ENCODE data around the gene GALR3. TPM values are rescaled to one million over a fixed set of nuclear protein-coding genes. Genes with fewer than 3 reads are reported as not detected.

The GALR3 gene
- total and polyA plus RNA-seq, 2 of the 4 experiments (the other 2 are of a cell fraction), result not detected

DNA sequence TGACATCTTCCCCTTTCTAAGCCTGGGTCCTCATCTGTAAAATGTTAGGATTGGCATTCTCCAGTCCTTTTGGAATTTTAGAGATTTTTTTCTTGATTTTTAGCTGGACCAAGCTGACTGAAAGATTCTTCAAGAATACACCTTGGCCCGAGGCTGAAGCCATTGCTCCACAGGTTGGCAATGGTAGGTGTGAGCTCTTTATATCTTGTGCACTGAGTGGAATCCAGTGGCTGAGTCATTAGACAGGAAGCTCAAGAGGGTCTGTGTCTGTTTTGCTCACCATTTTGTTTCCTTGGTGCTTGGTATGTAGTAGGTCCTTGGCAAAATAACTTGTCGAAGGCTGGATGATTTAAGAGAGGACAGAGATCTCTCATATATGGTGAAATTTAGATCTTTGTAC, 32.3 kb downstream of the GALR3 start:
- Histone ChIP-seq H3K14ac (replicated peaks; ENCODE audit: low read depth, low read length) (no peak overlapping the region), H3K18ac (ENCODE audit: low read depth, low read length) (no peak overlapping the region), H3K23ac (ENCODE audit: low read depth, low read length) (no peak overlapping the region), H2BK20ac (ENCODE audit: low read depth, low read length) (no peak overlapping the region), H2BK120ac (ENCODE audit: low read depth, low read length) (no peak overlapping the region), H3K4ac (ENCODE audit: low read depth, low read length) (no peak overlapping the region), H2AK5ac (ENCODE audit: low read depth, low read length) (no peak overlapping the region), H3K9me3 (ENCODE audit: control insufficient read depth, insufficient read depth, low read length) (no peaks in the 10 kb centered on the region), H3K36me3 (ENCODE audit: control insufficient read depth, insufficient read depth, low read length) (peaks cover 55% of the 10 kb centered on the region), H3K56ac (ENCODE audit: extremely low read depth, insufficient read depth, low read length) (no peak overlapping the region), H3K4me1 (ENCODE audit: control insufficient read depth, insufficient read depth, low read length) (peaks cover under 1% of the 10 kb centered on the region; the same call in 1 of the 2 replicates), H2AK9ac (replicated peaks; ENCODE audit: low read depth, low read length, poor library complexity) (no peak overlapping the region), H4K20me1 (ENCODE audit: insufficient read depth, low read length) (peaks cover 10% of the 10 kb centered on the region), H4K8ac (ENCODE audit: low read depth in 2 of 2, low read length in 2 of 2) (no peak overlapping the region), H3K9me1 (ENCODE audit: insufficient read depth, low read length) (no peaks in the 10 kb centered on the region), H2BK15ac (ENCODE audit: low read depth, low read length) (no peak overlapping the region), H3K27ac (ENCODE audit: insufficient read depth, low read length) (no peak overlapping the region), H3K4me3 (ENCODE audit: insufficient read depth, low read depth, low read length) (no peak overlapping the region), H3K9ac (ENCODE audit: low read depth, low read length) (no peak overlapping the region), H2AFZ (replicated peaks; ENCODE audit: low read length, poor library complexity) (no peak overlapping the region), H3K79me1 (ENCODE audit: low read depth in 1 of 2, low read length in 2 of 2) (peaks cover 33 to 58% of the 10 kb centered on the region in 2 experiments), H4K5ac (ENCODE audit: low read depth, low read length) (no peak overlapping the region), H4K91ac (ENCODE audit: insufficient read depth, low read depth, low read length) (no peak overlapping the region), H3K4me2 (ENCODE audit: low read depth, low read length) (no peak overlapping the region), H2BK5ac (ENCODE audit: low read depth, low read length, poor library complexity, severe bottlenecking) (no peak overlapping the region), H3K27me3 (ENCODE audit: control insufficient read depth, insufficient read depth, low read length) (no peaks in the 10 kb centered on the region)
- intact Hi-C loops (cut with micrococcal nuclease) (no loop called here), in situ Hi-C loops (cut with MboI; ENCODE audit: low sequenced_read_pairs) (no loop called here), dilution Hi-C loops (cut with HindIII; ENCODE audit: low sequenced_read_pairs, unreplicated experiment) (no loop called here)
- no CpG with 5 or more reads among the region's 2 CpGs for WGBS, 2 experiments (ENCODE audit: extremely low coverage in 2 of 2, insufficient read length in 1 of 2)
- DNase-seq, result no peak
- ChIA-PET POLR2A (ENCODE audit: unreplicated experiment) (no interaction called here), CTCF (interaction anchor here (0.9 to 1.1 kb wide), 2 partner anchors 8 to 38 kb away, joined by 3 to 4 read pairs; no protein-coding TSS in a partner anchor)
- ATAC-seq (ENCODE audit: low read depth), result no peak
- no peak for TF ChIP-seq MAZ (IDR thresholded peaks at IDR 0.05; ENCODE audit: borderline replicate concordance, low read depth, low read length)
- no peak for TF ChIP-seq MAFK (IDR thresholded peaks at IDR 0.05; ENCODE audit: low read depth, low read length)
- no peak for TF ChIP-seq SMC3 (IDR thresholded peaks at IDR 0.05; ENCODE audit: low read depth, low read length)
- TF ChIP-seq, protein P1, sequence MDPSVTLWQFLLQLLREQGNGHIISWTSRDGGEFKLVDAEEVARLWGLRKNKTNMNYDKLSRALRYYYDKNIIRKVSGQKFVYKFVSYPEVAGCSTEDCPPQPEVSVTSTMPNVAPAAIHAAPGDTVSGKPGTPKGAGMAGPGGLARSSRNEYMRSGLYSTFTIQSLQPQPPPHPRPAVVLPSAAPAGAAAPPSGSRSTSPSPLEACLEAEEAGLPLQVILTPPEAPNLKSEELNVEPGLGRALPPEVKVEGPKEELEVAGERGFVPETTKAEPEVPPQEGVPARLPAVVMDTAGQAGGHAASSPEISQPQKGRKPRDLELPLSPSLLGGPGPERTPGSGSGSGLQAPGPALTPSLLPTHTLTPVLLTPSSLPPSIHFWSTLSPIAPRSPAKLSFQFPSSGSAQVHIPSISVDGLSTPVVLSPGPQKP (IDR thresholded peaks at IDR 0.05; ENCODE audit: borderline replicate concordance, low read depth, low read length), result no peak
- TF ChIP-seq MXI1 (IDR thresholded peaks at IDR 0.05; ENCODE audit: borderline replicate concordance, low read depth, low read length), result no peak
- TF ChIP-seq BHLHE40 (IDR thresholded peaks at IDR 0.05; ENCODE audit: low read depth, low read length), result no peak
- TF ChIP-seq, protein P2, sequence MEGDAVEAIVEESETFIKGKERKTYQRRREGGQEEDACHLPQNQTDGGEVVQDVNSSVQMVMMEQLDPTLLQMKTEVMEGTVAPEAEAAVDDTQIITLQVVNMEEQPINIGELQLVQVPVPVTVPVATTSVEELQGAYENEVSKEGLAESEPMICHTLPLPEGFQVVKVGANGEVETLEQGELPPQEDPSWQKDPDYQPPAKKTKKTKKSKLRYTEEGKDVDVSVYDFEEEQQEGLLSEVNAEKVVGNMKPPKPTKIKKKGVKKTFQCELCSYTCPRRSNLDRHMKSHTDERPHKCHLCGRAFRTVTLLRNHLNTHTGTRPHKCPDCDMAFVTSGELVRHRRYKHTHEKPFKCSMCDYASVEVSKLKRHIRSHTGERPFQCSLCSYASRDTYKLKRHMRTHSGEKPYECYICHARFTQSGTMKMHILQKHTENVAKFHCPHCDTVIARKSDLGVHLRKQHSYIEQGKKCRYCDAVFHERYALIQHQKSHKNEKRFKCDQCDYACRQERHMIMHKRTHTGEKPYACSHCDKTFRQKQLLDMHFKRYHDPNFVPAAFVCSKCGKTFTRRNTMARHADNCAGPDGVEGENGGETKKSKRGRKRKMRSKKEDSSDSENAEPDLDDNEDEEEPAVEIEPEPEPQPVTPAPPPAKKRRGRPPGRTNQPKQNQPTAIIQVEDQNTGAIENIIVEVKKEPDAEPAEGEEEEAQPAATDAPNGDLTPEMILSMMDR (conservative IDR thresholded peaks at IDR 0.05; ENCODE audit: low read depth, low read length), result no peak
- TF ChIP-seq CEBPB (IDR thresholded peaks at IDR 0.05; ENCODE audit: low read depth, low read length), result no peak
- TF ChIP-seq FOS (IDR thresholded peaks at IDR 0.05; ENCODE audit: low read depth, low read length), result no peak
- no peak for TF ChIP-seq POLR2A (IDR thresholded peaks at IDR 0.05; ENCODE audit: low read depth, low read length)
- TF ChIP-seq RCOR1 (IDR thresholded peaks at IDR 0.05; ENCODE audit: insufficient replicate concordance, low read length), result no peak
- TF ChIP-seq NFE2L2 (IDR thresholded peaks at IDR 0.05; ENCODE audit: low read depth, low read length), result no peak
- no peak for TF ChIP-seq RAD21 (IDR thresholded peaks at IDR 0.05; ENCODE audit: low read length)
- no peak for TF ChIP-seq RFX5 (IDR thresholded peaks at IDR 0.05; ENCODE audit: low read depth, low read length)
- no peak for TF ChIP-seq CHD1 (IDR thresholded peaks at IDR 0.05; ENCODE audit: low read depth, low read length)
- TF ChIP-seq, protein P3, sequence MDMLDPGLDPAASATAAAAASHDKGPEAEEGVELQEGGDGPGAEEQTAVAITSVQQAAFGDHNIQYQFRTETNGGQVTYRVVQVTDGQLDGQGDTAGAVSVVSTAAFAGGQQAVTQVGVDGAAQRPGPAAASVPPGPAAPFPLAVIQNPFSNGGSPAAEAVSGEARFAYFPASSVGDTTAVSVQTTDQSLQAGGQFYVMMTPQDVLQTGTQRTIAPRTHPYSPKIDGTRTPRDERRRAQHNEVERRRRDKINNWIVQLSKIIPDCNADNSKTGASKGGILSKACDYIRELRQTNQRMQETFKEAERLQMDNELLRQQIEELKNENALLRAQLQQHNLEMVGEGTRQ (IDR thresholded peaks at IDR 0.05; ENCODE audit: low read depth, low read length), result no peak
- BruUV-seq (replicated peaks), result no TSS peak

Data from IMR-90 (cell line).